Testis (tissue), 2 donors: Measurements from ENCODE around the gene MTF1.
"Not testable (repeated sequence)": the region's sequence is repeated elsewhere in the genome, so short reads cannot be mapped to it uniquely, and the experiment has no call there.

ENCODE experiments used
- POLR2A ChIP-seq: fragments of 450-650 bp; IDR thresholded peaks from one replicate; pipeline ENCODE4 v1.6.1; 2017; ENCODE audit warnings: antibody characterized with exemption, mild to moderate bottlenecking, moderate library complexity
- TF ChIP-seq, protein P1 (sequence below), 3 experiments: fragments of 450-650 bp in 2 of 3; fragments of 200-600 bp in 1 of 3; sonication (generic) in 1 of 3; IDR thresholded peaks; one replicate each; pipeline ENCODE4 v1.5.1; 2016 to 2019; ENCODE audit warnings: antibody characterized with exemption in 3 of 3, mild to moderate bottlenecking in 2 of 3, moderate library complexity in 1 of 3

DNA sequence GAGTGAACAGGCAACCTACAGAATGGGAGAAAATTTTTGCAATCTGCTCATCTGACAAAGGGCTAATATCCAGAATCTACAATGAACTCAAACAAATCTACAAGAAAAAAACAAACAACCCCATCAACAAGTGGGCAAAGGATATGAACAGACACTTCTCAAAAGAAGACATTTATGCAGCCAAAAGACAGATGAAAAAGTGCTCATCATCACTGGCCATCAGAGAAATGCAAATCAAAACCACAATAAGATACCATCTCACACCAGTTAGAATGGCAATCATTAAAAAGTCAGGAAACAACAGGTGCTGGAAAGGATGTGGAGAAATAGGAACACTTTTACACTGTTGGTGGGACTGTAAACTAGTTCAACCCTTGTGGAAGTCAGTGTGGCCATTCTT lies 88.0 kb downstream of the MTF1 start:
- TF ChIP-seq POLR2A = not testable (repeated sequence)
- TF ChIP-seq, protein P1, sequence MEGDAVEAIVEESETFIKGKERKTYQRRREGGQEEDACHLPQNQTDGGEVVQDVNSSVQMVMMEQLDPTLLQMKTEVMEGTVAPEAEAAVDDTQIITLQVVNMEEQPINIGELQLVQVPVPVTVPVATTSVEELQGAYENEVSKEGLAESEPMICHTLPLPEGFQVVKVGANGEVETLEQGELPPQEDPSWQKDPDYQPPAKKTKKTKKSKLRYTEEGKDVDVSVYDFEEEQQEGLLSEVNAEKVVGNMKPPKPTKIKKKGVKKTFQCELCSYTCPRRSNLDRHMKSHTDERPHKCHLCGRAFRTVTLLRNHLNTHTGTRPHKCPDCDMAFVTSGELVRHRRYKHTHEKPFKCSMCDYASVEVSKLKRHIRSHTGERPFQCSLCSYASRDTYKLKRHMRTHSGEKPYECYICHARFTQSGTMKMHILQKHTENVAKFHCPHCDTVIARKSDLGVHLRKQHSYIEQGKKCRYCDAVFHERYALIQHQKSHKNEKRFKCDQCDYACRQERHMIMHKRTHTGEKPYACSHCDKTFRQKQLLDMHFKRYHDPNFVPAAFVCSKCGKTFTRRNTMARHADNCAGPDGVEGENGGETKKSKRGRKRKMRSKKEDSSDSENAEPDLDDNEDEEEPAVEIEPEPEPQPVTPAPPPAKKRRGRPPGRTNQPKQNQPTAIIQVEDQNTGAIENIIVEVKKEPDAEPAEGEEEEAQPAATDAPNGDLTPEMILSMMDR (IDR thresholded peaks at IDR 0.05) = not testable (repeated sequence)
